GM10266 (cell line): ENCODE measurements around the gene DHDH.

Experiments used
- DNase-seq: peaks from one replicate; pipeline ENCODE4 v3.0.0; 2012; ENCODE audit errors: extremely low spot score
- CTCF ChIP-seq: IDR thresholded peaks from 2 replicates; pipeline ENCODE4 v1.5.1; 2012; ENCODE audit warnings: mild to moderate bottlenecking, low read depth; ENCODE audit not compliant: control insufficient read depth, insufficient read depth; ENCODE audit errors: missing control alignments

DHDH gene

GRCh38 chr19:48945817-48946216 is 12.3 kb downstream of the DHDH start:
- no peak for TF ChIP-seq CTCF
- no peak for DNase-seq

- DNase-seq = no peak
- TF ChIP-seq CTCF = no peak
Measured at GRCh38 chr19:48946463-48947257, 13.2 kb downstream of the DHDH start.

GRCh38 chr19:48947258-48947542 is 13.7 kb downstream of the DHDH start:
- TF ChIP-seq CTCF = no peak
- DNase-seq = no peak

GRCh38 chr19:48950159-48950558 is 16.7 kb downstream of the DHDH start:
- DNase-seq = no peak

GRCh38 chr19:48950830-48951519 is 17.5 kb downstream of the DHDH start:
- no peak for TF ChIP-seq CTCF
- no peak for DNase-seq

More at GRCh38 chr19:48950159-48950558, 16.7 kb downstream of the DHDH start:
- TF ChIP-seq CTCF = no peak

- DNase-seq = no peak
- TF ChIP-seq CTCF = no peak
Measured at GRCh38 chr19:48953141-48953540, 19.6 kb downstream of the DHDH start.

GRCh38 chr19:48953990-48954594 is 20.6 kb downstream of the DHDH start:
- DNase-seq = no peak
- no peak for TF ChIP-seq CTCF
